Pancreas (tissue), 10 donors: ENCODE results near the gene MYO15A. TPM values are rescaled to one million over a fixed set of nuclear protein-coding genes. Genes with fewer than 3 reads are reported as not detected.

Experiments
- ATAC-seq, 4 donors: fragments of 200-7000 bp; cut with Tn5 transposase; one replicate each; pipeline versions ENCODE4 v1.8.0 to v1.9.1; 2020; ENCODE audit warnings: mild to moderate bottlenecking in 4 of 4, moderate library complexity in 4 of 4
- DNase-seq, 6 donors: peaks; one replicate each; pipeline ENCODE4 v3.0.0-alpha.2; 2020
- FAIRE-seq: peaks from 2 replicates; lab custom pipeline; 2012; peaks lifted over from hg19 to GRCh38; lab: Jason Lieb, UNC
- H3K27ac ChIP-seq, 4 donors: fragments of 200-600 bp; sonication (generic); 1 replicate in 3 of 4; 2 replicates in 1 of 4; pipeline versions ENCODE4 v1.5.0 to v1.8.0; 2020
- H3K27me3 ChIP-seq, 4 donors: fragments of 200-600 bp; one replicate each; pipeline ENCODE4 v1.8.0; 2021
- H3K36me3 ChIP-seq, 3 donors: fragments of 200-600 bp; sonication (generic) in 1 of 3; one replicate each; pipeline versions ENCODE4 v1.5.0 to v1.8.0; 2020 to 2021
- H3K4me1 ChIP-seq, 3 donors: fragments of 200-600 bp; one replicate each; pipeline ENCODE4 v1.8.0; 2021
- H3K4me3 ChIP-seq, 4 donors: fragments of 200-600 bp; sonication (generic) in 2 of 4; one replicate each; pipeline versions ENCODE4 v1.5.0 to v1.8.0; 2020 to 2021
- H3K9me3 ChIP-seq, 4 donors: fragments of 200-600 bp; one replicate each; pipeline ENCODE4 v1.8.0; 2021
- WGBS, 2 donors: extraction: QIAGEN DNeasy Blood & Tissue Kit; methylation state at CpG; one replicate each; pipeline ENCODE4 v1.1.7; 2013; 5-methylcytosine and 5-hydroxymethylcytosine counted together
- intact Hi-C, 3 donors: fragments of 100-400 bp; cut with DNase I; formaldehyde crosslinking; loops; one replicate each; pipeline versions ENCODE4 v1.11.1 to v1.14.2; 2022
- polyA plus RNA-seq, 2 donors: library from polyadenylated mRNA; stranded (reverse); fragments of 200-250 nt; gene quantifications; one replicate each; pipeline ENCODE4 v1.2.3, GENCODE V29; 2013
- total RNA-seq, 6 donors: library from RNA; stranded (reverse); fragmentation: NEBNext Ultra II Directional in 4 of 6; extraction: Animal tissue kit (Norgen Biotek cat#: 25700) in 4 of 6; gene quantifications; one replicate each; pipeline versions ENCODE4 v1.2.1 to v1.2.4, GENCODE V29; 2021 to 2023
- TF ChIP-seq, protein P1 (sequence below), 4 donors: fragments of 200-600 bp; sonication (generic) in 3 of 4; IDR thresholded peaks; one replicate each; pipeline versions ENCODE4 v1.5.0 to v1.8.0; 2021; ENCODE audit warnings: antibody characterized with exemption in 4 of 4
- donor health status: healthy with polysubstance abuse.
- donor health status: DM: no; HTN: no; CAD: no; lungs with moderate emphysema.
- donor health status: DM: no; HTN: no; CAD: no.
- donor health status: control.
- donor health status: control.
- donor health status: Bipolar disorder and iron deficiency.
- donor health status: DM: yes; HTN: yes; CAD: no.
- donor health status: DM: no; HTN: no; CAD: no.
- donor health status: DM: no; HTN: no; CAD: no.
- donor health status: DM: yes; HTN: yes; CAD: no.

The MYO15A gene
- total and polyA plus RNA-seq, 8 donors: 0.13 to 4.9 (median 0.87) TPM

DNA sequence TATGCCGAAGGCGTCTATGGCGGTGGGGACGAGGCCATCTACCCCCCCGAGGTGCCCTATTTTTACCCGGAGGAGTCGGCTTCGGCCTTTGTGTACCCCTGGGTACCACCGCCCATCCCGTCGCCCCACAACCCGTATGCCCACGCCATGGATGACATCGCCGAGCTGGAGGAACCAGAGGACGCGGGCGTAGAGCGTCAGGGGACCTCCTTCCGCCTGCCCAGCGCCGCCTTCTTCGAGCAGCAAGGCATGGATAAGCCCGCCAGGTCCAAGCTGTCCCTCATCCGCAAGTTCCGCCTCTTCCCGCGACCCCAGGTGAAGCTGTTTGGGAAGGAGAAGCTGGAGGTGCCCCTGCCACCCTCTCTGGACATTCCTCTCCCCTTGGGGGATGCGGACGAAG lies 11.4 kb downstream of the MYO15A start:
- Histone ChIP-seq H3K4me3 (no peak overlapping the region), H3K27ac (no peak overlapping the region), H3K9me3 (no peaks in the 10 kb centered on the region), H3K36me3 (no peaks in the 10 kb centered on the region), H3K27me3 (no peaks in the 10 kb centered on the region), H3K4me1 (no peaks in the 10 kb centered on the region)
- DNase-seq (peak in 1 of 6 donors; percentile 16), FAIRE-seq (no peak), ATAC-seq (no peak)
- 93 to 96% methylated on average over 30 of the region's 30 CpGs for WGBS, 2 donors
- intact Hi-C loops: no loop called here
- TF ChIP-seq, protein P1, sequence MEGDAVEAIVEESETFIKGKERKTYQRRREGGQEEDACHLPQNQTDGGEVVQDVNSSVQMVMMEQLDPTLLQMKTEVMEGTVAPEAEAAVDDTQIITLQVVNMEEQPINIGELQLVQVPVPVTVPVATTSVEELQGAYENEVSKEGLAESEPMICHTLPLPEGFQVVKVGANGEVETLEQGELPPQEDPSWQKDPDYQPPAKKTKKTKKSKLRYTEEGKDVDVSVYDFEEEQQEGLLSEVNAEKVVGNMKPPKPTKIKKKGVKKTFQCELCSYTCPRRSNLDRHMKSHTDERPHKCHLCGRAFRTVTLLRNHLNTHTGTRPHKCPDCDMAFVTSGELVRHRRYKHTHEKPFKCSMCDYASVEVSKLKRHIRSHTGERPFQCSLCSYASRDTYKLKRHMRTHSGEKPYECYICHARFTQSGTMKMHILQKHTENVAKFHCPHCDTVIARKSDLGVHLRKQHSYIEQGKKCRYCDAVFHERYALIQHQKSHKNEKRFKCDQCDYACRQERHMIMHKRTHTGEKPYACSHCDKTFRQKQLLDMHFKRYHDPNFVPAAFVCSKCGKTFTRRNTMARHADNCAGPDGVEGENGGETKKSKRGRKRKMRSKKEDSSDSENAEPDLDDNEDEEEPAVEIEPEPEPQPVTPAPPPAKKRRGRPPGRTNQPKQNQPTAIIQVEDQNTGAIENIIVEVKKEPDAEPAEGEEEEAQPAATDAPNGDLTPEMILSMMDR (IDR thresholded peaks at IDR 0.05): no peak

DNA sequence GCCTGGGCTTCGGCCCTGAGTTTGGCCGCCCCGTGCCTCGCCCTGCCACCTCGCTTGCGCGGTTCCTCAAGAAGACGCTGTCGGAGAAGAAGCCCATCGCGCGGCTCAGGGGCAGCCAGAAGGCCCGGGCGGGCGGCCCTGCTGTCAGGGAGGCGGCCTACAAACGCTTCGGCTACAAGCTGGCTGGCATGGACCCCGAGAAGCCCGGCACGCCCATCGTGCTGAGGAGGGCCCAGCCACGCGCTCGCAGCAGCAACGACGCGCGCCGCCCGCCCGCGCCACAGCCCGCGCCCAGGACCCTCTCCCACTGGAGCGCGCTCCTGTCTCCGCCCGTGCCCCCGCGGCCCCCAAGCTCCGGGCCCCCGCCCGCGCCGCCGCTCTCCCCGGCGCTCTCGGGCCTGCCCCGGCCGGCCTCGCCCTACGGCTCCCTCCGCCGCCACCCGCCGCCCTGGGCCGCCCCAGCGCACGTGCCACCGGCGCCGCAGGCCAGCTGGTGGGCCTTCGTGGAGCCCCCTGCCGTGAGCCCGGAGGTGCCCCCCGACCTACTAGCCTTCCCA lies 12.0 kb downstream of the MYO15A start:
- FAIRE-seq: no peak
- no peaks in the 10 kb centered on the region for H3K9me3 ChIP-seq
- TF ChIP-seq, protein P1 (IDR thresholded peaks at IDR 0.05): no peak
- H3K36me3 ChIP-seq: no peaks in the 10 kb centered on the region
- ATAC-seq: no peak
- 72 to 85% methylated on average over 60 to 68 of the region's 68 CpGs for whole genome bisulfite sequencing, 2 donors
- H3K4me3 ChIP-seq: no peak overlapping the region
- intact Hi-C loops: no loop called here
- no peak overlapping the region for H3K27ac ChIP-seq
- H3K4me1 ChIP-seq: no peaks in the 10 kb centered on the region
- DNase-seq: peak in 1 of 6 donors; percentile 11
- no peaks in the 10 kb centered on the region for H3K27me3 ChIP-seq

DNA sequence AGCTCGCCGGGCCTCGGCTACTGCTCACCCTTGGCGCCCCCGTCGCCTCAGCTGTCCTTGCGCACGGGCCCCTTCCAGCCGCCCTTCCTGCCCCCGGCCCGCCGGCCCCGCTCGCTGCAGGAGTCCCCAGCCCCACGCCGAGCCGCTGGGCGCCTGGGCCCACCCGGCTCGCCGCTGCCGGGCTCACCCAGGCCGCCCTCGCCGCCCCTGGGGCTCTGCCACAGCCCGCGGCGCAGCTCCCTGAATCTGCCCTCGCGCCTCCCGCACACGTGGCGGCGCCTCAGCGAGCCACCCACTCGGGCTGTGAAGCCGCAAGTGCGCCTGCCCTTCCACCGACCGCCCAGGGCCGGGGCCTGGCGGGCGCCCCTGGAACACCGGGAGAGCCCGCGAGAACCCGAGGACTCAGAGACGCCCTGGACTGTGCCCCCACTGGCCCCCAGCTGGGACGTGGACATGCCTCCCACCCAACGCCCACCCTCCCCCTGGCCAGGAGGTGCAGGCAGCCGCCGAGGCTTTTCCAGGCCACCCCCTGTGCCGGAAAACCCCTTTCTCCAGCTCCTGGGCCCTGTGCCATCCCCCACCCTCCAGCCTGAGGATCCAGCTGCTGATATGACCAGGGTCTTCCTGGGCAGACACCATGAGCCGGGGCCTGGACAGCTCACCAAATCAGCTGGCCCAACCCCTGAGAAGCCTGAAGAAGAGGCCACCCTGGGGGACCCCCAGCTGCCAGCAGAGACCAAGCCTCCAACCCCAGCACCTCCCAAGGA lies 12.8 kb downstream of the MYO15A start:
- no peak for ATAC-seq
- no peaks in the 10 kb centered on the region for H3K4me1 ChIP-seq
- H3K27me3 ChIP-seq: no peaks in the 10 kb centered on the region
- WGBS, 2 donors: 78 to 87% methylated on average over 48 to 54 of the region's 54 CpGs
- peak in 1 of 6 donors; percentile 4 for DNase-seq
- TF ChIP-seq, protein P1 (IDR thresholded peaks at IDR 0.05): no peak
- H3K27ac ChIP-seq: no peak overlapping the region
- intact Hi-C loops: no loop called here
- no peak for FAIRE-seq
- no peak overlapping the region for H3K4me3 ChIP-seq
- H3K36me3 ChIP-seq: no peaks in the 10 kb centered on the region
- H3K9me3 ChIP-seq: no peaks in the 10 kb centered on the region

DNA sequence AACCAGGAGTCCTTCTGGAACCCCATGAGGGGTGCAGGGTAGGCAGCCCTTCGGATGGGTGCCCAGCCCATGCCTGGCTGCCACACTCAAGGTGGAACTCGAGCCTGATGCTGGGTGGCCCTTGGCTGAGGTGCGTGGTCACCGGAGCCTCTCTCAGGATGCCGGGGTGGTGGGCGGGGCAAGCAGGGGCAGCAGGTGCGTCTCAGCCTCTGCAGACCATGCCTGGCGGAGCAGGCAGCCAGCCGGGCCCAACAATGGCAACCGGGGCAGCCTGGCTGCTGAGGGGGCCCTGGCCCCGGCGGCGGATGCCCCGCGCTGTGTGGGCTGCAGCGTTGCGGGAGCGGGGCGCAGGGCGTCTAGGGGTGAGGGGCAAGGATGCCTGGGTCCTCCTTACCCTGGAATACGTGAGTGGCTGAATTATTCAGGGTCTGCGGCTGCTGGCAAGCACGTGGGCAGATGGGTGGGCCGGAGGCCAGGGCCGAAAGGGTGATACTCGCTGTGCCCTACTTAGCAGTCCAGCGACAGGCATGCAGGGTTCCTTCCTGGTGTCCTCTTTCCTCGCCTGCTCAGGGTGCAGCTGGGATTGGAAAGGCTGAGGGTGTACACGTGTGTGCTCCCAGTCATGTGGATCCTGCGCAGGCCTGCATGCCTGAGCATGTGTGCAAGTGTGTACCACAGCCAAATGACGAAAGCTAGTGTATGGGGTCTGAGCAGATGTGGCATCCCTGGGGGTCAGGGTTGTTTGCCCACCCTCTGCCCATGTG lies 14.6 kb downstream of the MYO15A start:
- intact Hi-C loops: no loop called here
- ATAC-seq: no peak

More for the DNA sequence above, 14.6 kb downstream of the MYO15A start:
- DNase-seq (no peak), FAIRE-seq (no peak)
- H3K4me3 ChIP-seq: no peak overlapping the region
- no peaks in the 10 kb centered on the region for H3K9me3 ChIP-seq
- H3K27ac ChIP-seq: no peak overlapping the region
- H3K4me1 ChIP-seq: no peaks in the 10 kb centered on the region
- H3K27me3 ChIP-seq: no peaks in the 10 kb centered on the region
- TF ChIP-seq, protein P1 (IDR thresholded peaks at IDR 0.05): no peak
- no peaks in the 10 kb centered on the region for H3K36me3 ChIP-seq
- 73 to 76% methylated on average over 26 to 31 of the region's 31 CpGs for WGBS, 2 donors
